ENCODE data around the gene HS2ST1. TPM values are rescaled to one million over a fixed set of nuclear protein-coding genes. Genes with fewer than 3 reads are reported as not detected.

HS2ST1 gene
- total and polyA plus RNA-seq, 7 donors: 2.4 to 13.7 (median 10.0) TPM

- no peak for DNase-seq
- Histone ChIP-seq H3K36me3 (no peaks in the 10 kb centered on the region), H3K9me3 (peaks cover 0 to 5% (median 1%) of the 10 kb centered on the region in 4 donors)
Measured at GRCh38 chr1:87103074-87103473, 188.6 kb downstream of the HS2ST1 start.

GRCh38 chr1:87104140-87104539 lies 189.7 kb downstream of the HS2ST1 start:
- 74 to 88% methylated on average over 1 of the region's 1 CpG for WGBS, 2 donors

More at GRCh38 chr1:87103074-87103473, 188.6 kb downstream of the HS2ST1 start:
- Histone ChIP-seq H3K27me3 (no peaks in the 10 kb centered on the region), H3K4me3 (no peak overlapping the region), H3K4me1 (no peaks in the 10 kb centered on the region), H3K27ac (no peak overlapping the region)
- TF ChIP-seq CTCF (IDR thresholded peaks at IDR 0.05) (no peak), EP300 (IDR thresholded peaks at IDR 0.05) (no peak), POLR2AphosphoS5 (IDR thresholded peaks at IDR 0.05) (no peak), POLR2A (IDR thresholded peaks at IDR 0.05) (no peak)
- intact Hi-C loops (cut with DNase I): no loop called here

GRCh38 chr1:87104945-87105344 lies 190.5 kb downstream of the HS2ST1 start:
- intact Hi-C loops (cut with DNase I): no loop called here
- Histone ChIP-seq H3K4me3 (no peak overlapping the region), H3K4me1 (no peaks in the 10 kb centered on the region), H3K27ac (no peak overlapping the region), H3K27me3 (no peaks in the 10 kb centered on the region), H3K36me3 (no peaks in the 10 kb centered on the region), H3K9me3 (peaks cover 0 to 5% (median 1%) of the 10 kb centered on the region in 4 donors)
- no peak for DNase-seq
- TF ChIP-seq POLR2AphosphoS5 (IDR thresholded peaks at IDR 0.05) (no peak), EP300 (IDR thresholded peaks at IDR 0.05) (no peak), CTCF (IDR thresholded peaks at IDR 0.05) (no peak), POLR2A (IDR thresholded peaks at IDR 0.05) (no peak)

More at GRCh38 chr1:87104140-87104539, 189.7 kb downstream of the HS2ST1 start:
- Histone ChIP-seq H3K9me3 (peaks cover 0 to 5% (median 1%) of the 10 kb centered on the region in 4 donors), H3K4me1 (no peaks in the 10 kb centered on the region), H3K27me3 (no peaks in the 10 kb centered on the region), H3K4me3 (no peak overlapping the region), H3K36me3 (no peaks in the 10 kb centered on the region), H3K27ac (no peak overlapping the region)
- DNase-seq: no peak
- no peak for TF ChIP-seq EP300 (IDR thresholded peaks at IDR 0.05)
- no peak for TF ChIP-seq POLR2A (IDR thresholded peaks at IDR 0.05)
- TF ChIP-seq POLR2AphosphoS5 (IDR thresholded peaks at IDR 0.05): no peak
- intact Hi-C loops (cut with DNase I): no loop called here

GRCh38 chr1:87106144-87106543 lies 191.7 kb downstream of the HS2ST1 start:
- Histone ChIP-seq H3K27ac (no peak overlapping the region), H3K27me3 (no peaks in the 10 kb centered on the region)
- DNase-seq: no peak

GRCh38 chr1:87106867-87107266 lies 192.4 kb downstream of the HS2ST1 start:
- intact Hi-C loops (cut with DNase I): no loop called here
- Histone ChIP-seq H3K27ac (no peak overlapping the region), H3K4me3 (no peak overlapping the region), H3K36me3 (no peaks in the 10 kb centered on the region), H3K27me3 (no peaks in the 10 kb centered on the region), H3K4me1 (no peaks in the 10 kb centered on the region), H3K9me3 (no peaks in the 10 kb centered on the region)
- 21 to 60% methylated on average over 2 of the region's 2 CpGs for WGBS, 2 donors
- DNase-seq: no peak
- TF ChIP-seq POLR2A (IDR thresholded peaks at IDR 0.05) (no peak), EP300 (IDR thresholded peaks at IDR 0.05) (no peak), CTCF (IDR thresholded peaks at IDR 0.05) (no peak), POLR2AphosphoS5 (IDR thresholded peaks at IDR 0.05) (no peak)

More at GRCh38 chr1:87106144-87106543, 191.7 kb downstream of the HS2ST1 start:
- no peak for TF ChIP-seq POLR2AphosphoS5 (IDR thresholded peaks at IDR 0.05)
- no peak for TF ChIP-seq EP300 (IDR thresholded peaks at IDR 0.05)
- no peak for TF ChIP-seq POLR2A (IDR thresholded peaks at IDR 0.05)
- TF ChIP-seq CTCF (IDR thresholded peaks at IDR 0.05): no peak
- Histone ChIP-seq H3K4me3 (no peak overlapping the region), H3K4me1 (no peaks in the 10 kb centered on the region), H3K36me3 (no peaks in the 10 kb centered on the region), H3K9me3 (no peaks in the 10 kb centered on the region)
- intact Hi-C loops (cut with DNase I): no loop called here

Measured in sigmoid colon (tissue), 7 donors.